ENCODE data around the gene NPHS2.

DNA sequence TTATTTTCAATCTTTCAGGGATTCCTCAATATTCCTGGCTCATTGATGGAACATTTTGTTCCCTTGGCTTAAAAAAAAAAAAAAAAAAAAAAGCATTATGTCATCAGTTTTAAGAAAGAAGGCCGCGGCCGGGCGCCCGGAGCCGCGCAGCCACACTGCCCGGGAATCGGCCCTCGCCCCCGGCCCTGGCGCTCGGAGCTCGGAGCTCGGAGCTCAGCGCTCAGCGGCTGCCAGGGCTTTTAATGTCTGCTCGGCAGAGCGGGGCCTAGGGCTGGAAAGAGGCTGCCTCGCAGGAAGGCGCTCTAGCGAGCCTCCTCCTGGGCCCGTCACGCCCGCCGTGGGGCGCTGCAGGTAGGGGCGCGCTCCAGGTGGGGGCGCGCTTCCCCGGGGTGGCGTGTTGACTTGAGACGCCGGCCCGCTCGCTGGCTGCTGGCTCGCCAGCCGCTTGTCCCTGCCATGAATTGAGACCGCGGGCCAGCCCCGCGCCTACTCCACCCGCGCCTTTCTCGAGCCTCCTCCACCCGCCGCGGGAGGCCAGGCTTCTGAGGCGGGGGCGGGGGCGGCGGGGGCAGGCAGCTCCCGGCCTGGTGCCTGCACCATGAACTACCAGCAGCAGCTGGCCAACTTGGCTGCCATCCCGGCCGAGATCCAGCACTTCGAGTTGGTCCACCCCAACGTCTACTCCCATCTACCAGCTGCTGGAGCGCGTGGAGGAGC lies 10.5 kb upstream of the NPHS2 start:
- TF ChIP-seq CTCF (IDR thresholded peaks at IDR 0.05), result peak; percentile 61
- no peak for TF ChIP-seq MXD4 (CRISPR knock-in tag; IDR thresholded peaks at IDR 0.05; ENCODE audit: borderline replicate concordance)
- TF ChIP-seq NR1H2 (CRISPR knock-in tag; IDR thresholded peaks at IDR 0.05), result no peak
- no peak; the same call in 1 of the 2 replicates for TF ChIP-seq SP1 (CRISPR knock-in tag; conservative IDR thresholded peaks at IDR 0.05)
- TF ChIP-seq CDX4 (CRISPR knock-in tag; IDR thresholded peaks at IDR 0.05; ENCODE audit: borderline replicate concordance), result no peak
- peak; percentile 61; the same call in 1 of the 2 replicates for TF ChIP-seq MAX (CRISPR knock-in tag; IDR thresholded peaks at IDR 0.05)
- TF ChIP-seq TP53 (CRISPR knock-in tag; IDR thresholded peaks at IDR 0.05), result no peak
- TF ChIP-seq ESRRA (CRISPR knock-in tag; IDR thresholded peaks at IDR 0.05; ENCODE audit: borderline replicate concordance), result no peak
- TF ChIP-seq NR3C1 (CRISPR knock-in tag; conservative IDR thresholded peaks at IDR 0.05; ENCODE audit: low read depth), result no peak
- TF ChIP-seq NFE2L1 (CRISPR knock-in tag; IDR thresholded peaks at IDR 0.05), result no peak
